ENCODE results near the gene FMR1NB. TPM values are rescaled to one million over a fixed set of nuclear protein-coding genes. Genes with fewer than 3 reads are reported as not detected.

The FMR1NB gene
- total and polyA plus RNA-seq, 2 of the 8 experiments (the other 6 are each of a cell fraction or from before 2014, with no cell fraction given): not detected

GRCh38 chrX:147933815-147934214, 47.3 kb upstream of the FMR1NB start:
- H3K23me2 ChIP-seq (ENCODE audit: low read depth, low read length): no peaks in the 10 kb centered on the region
- ChIA-PET POLR2A (ENCODE audit: partially characterized antibody) (no interaction called here), CTCF (ENCODE audit: partially characterized antibody) (no interaction called here)
- H3K14ac ChIP-seq (ENCODE audit: insufficient read length): no peak overlapping the region
- H3K36me3 ChIP-seq (ENCODE audit: control insufficient read depth in 2 of 4, insufficient read depth in 4 of 4, low read length in 3 of 4): peaks cover 0 to 60% (median 13%) of the 10 kb centered on the region in 4 experiments; a peak in 6 of 8 replicates
- DNase-seq (ENCODE audit: low read depth in 1 of 2, low spot score in 2 of 2) (no peak), FAIRE-seq (no peak)
- no peaks in the 10 kb centered on the region for H3K79me1 ChIP-seq (ENCODE audit: low read depth, low read length)
- no peak overlapping the region for H3K9ac ChIP-seq (replicated peaks in 1 of 4; ENCODE audit: extremely low read depth in 1 of 4, low read depth in 3 of 4, low read length in 3 of 4)
- no peak overlapping the region for H2BK15ac ChIP-seq (ENCODE audit: low read length)
- no peak overlapping the region for H3K4me2 ChIP-seq (ENCODE audit: insufficient read depth in 1 of 2, low read depth in 2 of 2, low read length in 2 of 2)
- H2BK20ac ChIP-seq (ENCODE audit: low read length): no peak overlapping the region
- WGBS, 2 experiments (ENCODE audit: extremely low coverage in 1 of 2, insufficient coverage in 1 of 2, insufficient read length in 1 of 2, insufficient replicate concordance in 2 of 2, low coverage in 1 of 2, low lambda C conversion rate in 2 of 2, missing lambda C conversion rate in 1 of 2): 100% methylated on average over 1 of the region's 1 CpG; no CpG with 5 or more reads in 1 of the 2 experiments
- no peaks in the 10 kb centered on the region for H3K4me1 ChIP-seq (replicated peaks in 1 of 4; ENCODE audit: control insufficient read depth in 3 of 4, insufficient read depth in 4 of 4, low read length in 3 of 4)
- no peak overlapping the region for H3K27ac ChIP-seq (ENCODE audit: low read depth, low read length)
- H4K20me1 ChIP-seq (replicated peaks in 1 of 2; ENCODE audit: control insufficient read depth in 1 of 2, insufficient read depth in 2 of 2, low read length in 2 of 2): no peaks in the 10 kb centered on the region
- H3K23ac ChIP-seq (ENCODE audit: insufficient read length): no peak overlapping the region
- no peaks in the 10 kb centered on the region for H3K27me3 ChIP-seq (replicated peaks in 1 of 4; ENCODE audit: control insufficient read depth in 3 of 4, extremely low read depth in 1 of 4, insufficient read depth in 3 of 4, low read length in 3 of 4)
- H3K4me3 ChIP-seq (ENCODE audit: extremely low read depth in 1 of 4, insufficient read depth in 2 of 4, low read depth in 3 of 4, low read length in 4 of 4): no peak overlapping the region
- H2BK12ac ChIP-seq (ENCODE audit: low read depth, low read length): no peak overlapping the region
- H2BK120ac ChIP-seq (replicated peaks; ENCODE audit: low read depth, low read length): no peak overlapping the region
- no peak overlapping the region for H4K5ac ChIP-seq (ENCODE audit: insufficient read length, low read depth, low read length)
- H3K56ac ChIP-seq (replicated peaks; ENCODE audit: insufficient read length, low read depth, low read length): no peak overlapping the region
- no peak overlapping the region for H4K8ac ChIP-seq (ENCODE audit: extremely low read depth, insufficient read depth, low read length)
- H3K9me3 ChIP-seq (ENCODE audit: insufficient read depth in 2 of 2, low read depth in 1 of 2, low read length in 1 of 2): no peaks in the 10 kb centered on the region
- no peak for TF ChIP-seq CTCF (IDR thresholded peaks at IDR 0.05; ENCODE audit: control extremely low read depth in 1 of 3, insufficient read depth in 1 of 3, low read depth in 1 of 3, low read length in 3 of 3)
- TF ChIP-seq SP2 (IDR thresholded peaks at IDR 0.05; ENCODE audit: low read length): no peak
- no peak overlapping the region for H2BK5ac ChIP-seq (ENCODE audit: low read depth, low read length)
- H3K79me2 ChIP-seq (ENCODE audit: control insufficient read depth in 1 of 2, insufficient read depth in 2 of 2, low read length in 2 of 2): no peaks in the 10 kb centered on the region
- H2AFZ ChIP-seq (ENCODE audit: low read length): no peak overlapping the region
- no peak overlapping the region for H4K91ac ChIP-seq (replicated peaks; ENCODE audit: insufficient read length, low read length)
- no peak overlapping the region for H2AK5ac ChIP-seq (ENCODE audit: low read depth, low read length)
- no peak overlapping the region for H3K18ac ChIP-seq (ENCODE audit: extremely low read depth, low read length)
- H3K4ac ChIP-seq (replicated peaks; ENCODE audit: insufficient read length, low read depth, low read length): no peak overlapping the region
